Measurements from ENCODE around the gene FMN1.

GRCh38 chr15:33182926-33183325 lies 11.6 kb downstream of the FMN1 start:
- TF ChIP-seq POLR2A (IDR thresholded peaks at IDR 0.05) (no peak), CTCF (IDR thresholded peaks at IDR 0.05) (no peak)
